Measurements from ENCODE around the gene SPDYE11.
"Not testable (repeated sequence)": the region's sequence is repeated elsewhere in the genome, so short reads cannot be mapped to it uniquely, and the experiment has no call there.

- TF ChIP-seq CTCF (conservative IDR thresholded peaks at IDR 0.05 in 1 of 2, IDR thresholded peaks at IDR 0.05 in 1 of 2; ENCODE audit: extremely low read depth in 1 of 2, insufficient read depth in 1 of 2, low read depth in 1 of 2, low read length in 2 of 2); EZH2 (IDR thresholded peaks at IDR 0.05; ENCODE audit: borderline replicate concordance, low read length): not testable (repeated sequence)
These were observed 28.2 kb upstream of the SPDYE11 start, which contains the start of gene SPDYE9 for GRCh38 chr7:73085938-73086337.

All from mammary epithelial cell (primary cell).